Right atrium auricular region (tissue), 2 donors: ENCODE data around the gene VPS25. TPM values are rescaled to one million over a fixed set of nuclear protein-coding genes. Genes with fewer than 3 reads are reported as not detected.

Source experiments
- DNase-seq: peaks from one replicate; pipeline ENCODE4 v3.0.0-alpha.2; 2019; ENCODE audit warnings: low spot score
- H3K27ac ChIP-seq, 2 donors: fragments of 200-600 bp; sonication (generic); 1 replicate in 1 of 2; 2 replicates in 1 of 2; pipeline ENCODE4 v1.5.1; 2016 to 2019
- H3K27me3 ChIP-seq, 2 donors: fragments of 200-600 bp; sonication (generic); one replicate each; pipeline versions ENCODE4 v1.5.1 to v1.6.0; 2017 to 2019
- H3K36me3 ChIP-seq: fragments of 200-600 bp; sonication (generic); one replicate; pipeline ENCODE4 v1.5.1; 2016
- H3K4me1 ChIP-seq, 2 donors: fragments of 200-600 bp; sonication (generic); one replicate each; pipeline versions ENCODE4 v1.5.1 to v1.6.0; 2017 to 2019
- H3K4me3 ChIP-seq, 2 donors: fragments of 200-600 bp; sonication (generic); 1 replicate in 1 of 2; 2 replicates in 1 of 2; pipeline ENCODE4 v1.5.1; 2017 to 2019; ENCODE audit warnings: mild to moderate bottlenecking in 1 of 2, moderate library complexity in 1 of 2
- H3K9me3 ChIP-seq, 2 donors: fragments of 200-600 bp; sonication (generic); one replicate each; pipeline ENCODE4 v1.5.1; 2019
- CTCF ChIP-seq, 2 donors: fragments of 200-600 bp; sonication (generic); IDR thresholded peaks; one replicate each; pipeline ENCODE4 v1.5.1; 2019; ENCODE audit warnings: antibody characterized with exemption in 2 of 2
- total RNA-seq, 2 donors: library from RNA; depleted of rRNA; stranded (reverse); fragments of >200 nt; gene quantifications; one replicate each; pipeline ENCODE4 v1.1.0, GENCODE V29; 2016

VPS25 gene
- total RNA-seq, 2 donors from 2014 or later: 37.9 to 39.8 TPM

- no peak for DNase-seq
- Histone ChIP-seq H3K36me3 (no peaks in the 10 kb centered on the region), H3K27ac (no peak overlapping the region), H3K4me1 (peaks cover 0 to 39% of the 10 kb centered on the region in 2 donors), H3K9me3 (no peaks in the 10 kb centered on the region), H3K4me3 (no peak overlapping the region), H3K27me3 (no peaks in the 10 kb centered on the region)
- TF ChIP-seq CTCF (IDR thresholded peaks at IDR 0.05): no peak
Measured at GRCh38 chr17:42751628-42752027, 21.6 kb upstream of the VPS25 start.

GRCh38 chr17:42754782-42755181 lies 18.5 kb upstream of the VPS25 start:
- no peaks in the 10 kb centered on the region for H3K9me3 ChIP-seq
- H3K4me1 ChIP-seq: peaks cover 0 to 19% of the 10 kb centered on the region in 2 donors
- H3K36me3 ChIP-seq: no peaks in the 10 kb centered on the region
- no peaks in the 10 kb centered on the region for H3K27me3 ChIP-seq
- peak overlapping the region in 1 of 2 donors; percentile 31 for H3K27ac ChIP-seq
- no peak overlapping the region for H3K4me3 ChIP-seq
- no peak for TF ChIP-seq CTCF (IDR thresholded peaks at IDR 0.05)
- DNase-seq: peak; percentile 90

GRCh38 chr17:42759982-42760651 lies 13.1 kb upstream of the VPS25 start:
- no peak for TF ChIP-seq CTCF (IDR thresholded peaks at IDR 0.05)
- Histone ChIP-seq H3K27ac (peak overlapping the region; percentile 65 to 78), H3K4me1 (peaks cover 0 to 28% of the 10 kb centered on the region in 2 donors), H3K36me3 (no peaks in the 10 kb centered on the region), H3K9me3 (no peaks in the 10 kb centered on the region), H3K27me3 (no peaks in the 10 kb centered on the region), H3K4me3 (peak overlapping the region; percentile 9 to 57)
- DNase-seq: no peak

- Histone ChIP-seq H3K27me3 (no peaks in the 10 kb centered on the region), H3K36me3 (no peaks in the 10 kb centered on the region), H3K4me1 (peaks cover 0 to 28% of the 10 kb centered on the region in 2 donors), H3K9me3 (no peaks in the 10 kb centered on the region), H3K4me3 (peak within 1 kb of the TSS; percentile 52 to 57), H3K27ac (peak within 1 kb of the TSS; percentile 65 to 78)
- no peak for DNase-seq
- TF ChIP-seq CTCF (IDR thresholded peaks at IDR 0.05): no peak
Measured at GRCh38 chr17:42760652-42761581, 12.3 kb upstream of the VPS25 start, which contains the start of gene RAMP2. TSS of gene RAMP2 (plus strand) at chr17:42761227. CDS start at chr17:42761262, 35 bp downstream.

GRCh38 chr17:42761638-42762037 lies 11.6 kb upstream of the VPS25 start:
- Histone ChIP-seq H3K4me3 (peak overlapping the region; percentile 52 to 57), H3K27ac (peak overlapping the region; percentile 65 to 78), H3K36me3 (no peaks in the 10 kb centered on the region), H3K27me3 (no peaks in the 10 kb centered on the region), H3K9me3 (no peaks in the 10 kb centered on the region), H3K4me1 (peaks cover 0 to 28% of the 10 kb centered on the region in 2 donors)
- no peak for DNase-seq
- no peak for TF ChIP-seq CTCF (IDR thresholded peaks at IDR 0.05)
